HG03025 (cell line): ENCODE data around the gene OR7C2.

Experiments used
- ATAC-seq: cut with Tn5 transposase; IDR thresholded peaks from one replicate; pipeline ENCODE4 v1.9.1; 2021; ENCODE audit warnings: mild to moderate bottlenecking, moderate library complexity; ENCODE audit not compliant: unreplicated experiment, low FRiP score

Gene OR7C2

DNA sequence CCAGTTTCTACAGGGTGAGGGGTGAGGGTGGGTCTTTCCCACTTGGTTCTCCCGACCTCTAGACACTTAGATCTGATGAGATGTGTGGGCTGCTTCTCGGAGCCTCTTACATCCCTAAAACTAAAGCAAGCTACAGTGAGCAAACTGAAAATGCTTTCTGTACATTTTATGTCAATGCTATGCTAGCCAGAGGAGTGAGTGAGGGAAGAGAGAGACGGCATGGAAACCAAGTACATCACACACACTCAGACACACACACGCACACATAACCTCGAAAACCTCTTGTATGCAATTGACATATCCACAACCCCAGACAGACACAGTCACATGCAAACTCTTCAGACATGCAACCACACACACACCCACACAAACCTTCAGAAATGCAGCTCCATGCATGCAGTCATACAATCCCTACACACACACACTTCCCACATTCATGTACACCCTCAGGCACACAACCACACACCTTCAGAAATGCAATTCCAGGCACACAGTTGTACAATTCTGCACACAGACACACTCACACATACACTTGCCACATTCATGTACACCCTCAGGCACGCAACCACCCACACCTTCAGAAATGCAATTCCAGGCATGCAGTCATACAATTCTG is 37.0 kb downstream of the OR7C2 start:
- ATAC-seq, result no peak

DNA sequence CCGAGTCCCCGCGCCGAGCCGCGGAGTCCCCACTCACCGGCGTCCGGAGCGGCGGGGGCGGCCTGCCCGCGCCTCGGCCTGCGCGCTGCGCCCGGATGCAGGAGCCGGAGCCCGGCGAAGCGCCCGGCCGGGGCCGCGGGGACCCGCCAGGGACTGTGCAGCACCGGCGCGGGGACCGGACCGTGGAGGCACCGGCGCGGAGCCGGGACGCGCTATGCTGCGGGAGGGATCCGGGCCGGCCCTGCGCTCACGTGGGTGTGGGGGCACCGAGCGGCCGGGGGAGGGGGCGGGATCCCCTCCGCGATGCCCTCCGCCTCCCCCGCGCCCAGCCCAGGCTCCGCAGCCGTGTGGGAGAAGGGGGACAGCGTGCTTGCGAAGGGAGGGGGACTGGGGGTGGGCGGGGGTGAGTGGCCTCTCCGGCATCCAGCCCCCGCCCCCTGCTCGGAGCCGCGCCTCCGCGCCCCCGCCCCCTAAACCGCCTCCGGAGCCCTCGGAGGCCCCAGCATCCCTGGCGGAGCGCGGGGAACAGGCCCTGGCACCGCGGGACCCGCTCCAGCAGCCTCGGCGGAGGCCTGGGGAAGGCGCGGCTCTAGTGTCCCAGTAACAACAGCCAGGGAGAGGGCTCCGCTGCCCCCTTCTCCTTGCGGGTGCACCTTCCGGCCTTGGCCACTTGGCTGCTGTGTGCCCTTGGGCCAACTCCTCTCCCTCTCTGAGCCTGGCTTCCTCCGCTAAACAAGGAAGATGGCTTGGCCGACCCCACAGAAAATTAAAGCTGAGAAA is 38.4 kb downstream of the OR7C2 start, which contains the start of gene SLC1A6:
Gene SLC1A6 (minus strand): TSS at position 389 of the 780 bp plus-strand sequence. CDS start 6,954 bp downstream, outside the sequence.
- no peak for ATAC-seq

DNA sequence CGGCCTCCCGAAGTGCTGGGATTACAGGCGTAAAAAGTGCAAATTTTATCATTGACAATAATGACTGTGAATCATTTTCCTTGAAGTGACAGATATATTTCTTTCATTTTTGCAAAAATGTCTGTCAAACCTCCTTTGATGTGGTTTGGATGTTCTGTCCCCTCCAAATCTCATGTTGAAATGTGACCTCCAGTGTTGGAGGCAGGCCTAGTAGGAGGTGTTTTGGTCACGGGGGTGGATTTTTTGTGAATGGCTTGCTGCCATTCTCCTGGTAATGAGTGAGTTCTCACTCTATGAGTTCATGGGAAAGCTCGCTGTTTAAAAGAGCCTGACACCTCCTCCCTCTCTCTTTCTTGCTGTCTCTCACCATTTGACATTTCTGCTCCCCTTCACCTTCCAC is 43.8 kb downstream of the OR7C2 start:
- no peak for ATAC-seq
